ENCODE results near the gene MB. TPM values are rescaled to one million over a fixed set of nuclear protein-coding genes. Genes with fewer than 3 reads are reported as not detected.

MB gene
- total and polyA plus RNA-seq, 4 donors, result 2.8 to 24.7 TPM; not detected in 2

GRCh38 chr22:35605851-35606481, 11.2 kb downstream of the MB start:
- Histone ChIP-seq H3K4me1 (ENCODE audit: control insufficient read depth in 1 of 2, insufficient read depth in 2 of 2, low read length in 2 of 2) (no peaks in the 10 kb centered on the region), H3K9me3 (ENCODE audit: control insufficient read depth, low read length) (no peaks in the 10 kb centered on the region), H3K36me3 (ENCODE audit: control insufficient read depth in 1 of 2, insufficient read depth in 2 of 2, low read length in 1 of 2) (no peaks in the 10 kb centered on the region), H3K27me3 (ENCODE audit: control insufficient read depth in 1 of 2, insufficient read depth in 2 of 2, low read length in 1 of 2) (no peaks in the 10 kb centered on the region), H3K27ac (ENCODE audit: low read depth in 1 of 2, low read length in 2 of 2) (no peak overlapping the region), H3K4me3 (ENCODE audit: low read length in 2 of 2) (no peak overlapping the region)
- WGBS, 2 donors, result 25 to 27% methylated on average over 13 of the region's 13 CpGs
- no peak for ATAC-seq (ENCODE audit: low FRiP score)
- DNase-seq, result peak; percentile 36 to 65
- intact Hi-C loops (cut with DNase I), result no loop called here

GRCh38 chr22:35605369-35605680, 11.8 kb downstream of the MB start:
- no peak for DNase-seq
- H3K36me3 ChIP-seq (ENCODE audit: control insufficient read depth in 1 of 2, insufficient read depth in 2 of 2, low read length in 1 of 2), result no peaks in the 10 kb centered on the region
- no peak overlapping the region for H3K27ac ChIP-seq (ENCODE audit: low read depth in 1 of 2, low read length in 2 of 2)
- ATAC-seq (ENCODE audit: low FRiP score), result no peak
- H3K4me3 ChIP-seq (ENCODE audit: low read length in 2 of 2), result no peak overlapping the region
- intact Hi-C loops (cut with DNase I), result no loop called here
- H3K27me3 ChIP-seq (ENCODE audit: control insufficient read depth in 1 of 2, insufficient read depth in 2 of 2, low read length in 1 of 2), result no peaks in the 10 kb centered on the region
- H3K9me3 ChIP-seq (ENCODE audit: control insufficient read depth, low read length), result no peaks in the 10 kb centered on the region
- WGBS, 2 donors, result 59 to 64% methylated on average over 2 of the region's 2 CpGs
- H3K4me1 ChIP-seq (ENCODE audit: control insufficient read depth in 1 of 2, insufficient read depth in 2 of 2, low read length in 2 of 2), result no peaks in the 10 kb centered on the region

- Histone ChIP-seq H3K4me3 (ENCODE audit: low read length in 2 of 2) (no peak overlapping the region), H3K4me1 (ENCODE audit: control insufficient read depth in 1 of 2, insufficient read depth in 2 of 2, low read length in 2 of 2) (no peaks in the 10 kb centered on the region), H3K36me3 (ENCODE audit: control insufficient read depth in 1 of 2, insufficient read depth in 2 of 2, low read length in 1 of 2) (no peaks in the 10 kb centered on the region), H3K27me3 (ENCODE audit: control insufficient read depth in 1 of 2, insufficient read depth in 2 of 2, low read length in 1 of 2) (no peaks in the 10 kb centered on the region), H3K9me3 (ENCODE audit: control insufficient read depth, low read length) (no peaks in the 10 kb centered on the region), H3K27ac (ENCODE audit: low read depth in 1 of 2, low read length in 2 of 2) (no peak overlapping the region)
- ATAC-seq (ENCODE audit: low FRiP score) (no peak), DNase-seq (peak in 1 of 2 donors; percentile 23)
- intact Hi-C loops (cut with DNase I), result no loop called here
- 61 to 62% methylated on average over 9 of the region's 9 CpGs for WGBS, 2 donors
Observed at GRCh38 chr22:35604621-35605368, 12.3 kb downstream of the MB start.

- H3K27me3 ChIP-seq (ENCODE audit: control insufficient read depth in 1 of 2, insufficient read depth in 2 of 2, low read length in 1 of 2), result no peaks in the 10 kb centered on the region
- H3K9me3 ChIP-seq (ENCODE audit: control insufficient read depth, low read length), result no peaks in the 10 kb centered on the region
- 73 to 81% methylated on average over 9 of the region's 9 CpGs for WGBS, 2 donors
- no peak overlapping the region for H3K27ac ChIP-seq (ENCODE audit: low read depth in 1 of 2, low read length in 2 of 2)
- intact Hi-C loops (cut with DNase I), result no loop called here
- DNase-seq (peak in 1 of 2 donors; percentile 75), ATAC-seq (ENCODE audit: low FRiP score) (no peak)
- H3K36me3 ChIP-seq (ENCODE audit: control insufficient read depth in 1 of 2, insufficient read depth in 2 of 2, low read length in 1 of 2), result no peaks in the 10 kb centered on the region
- no peaks in the 10 kb centered on the region for H3K4me1 ChIP-seq (ENCODE audit: control insufficient read depth in 1 of 2, insufficient read depth in 2 of 2, low read length in 2 of 2)
- H3K4me3 ChIP-seq (ENCODE audit: low read length in 2 of 2), result no peak overlapping the region
Observed at GRCh38 chr22:35601743-35602615, 15.2 kb downstream of the MB start.

- DNase-seq (no peak), ATAC-seq (ENCODE audit: low FRiP score) (no peak)
- intact Hi-C loops (cut with DNase I), result no loop called here
- Histone ChIP-seq H3K27ac (ENCODE audit: low read depth in 1 of 2, low read length in 2 of 2) (no peak overlapping the region), H3K4me3 (ENCODE audit: low read length in 2 of 2) (no peak overlapping the region), H3K4me1 (ENCODE audit: control insufficient read depth in 1 of 2, insufficient read depth in 2 of 2, low read length in 2 of 2) (no peaks in the 10 kb centered on the region), H3K27me3 (ENCODE audit: control insufficient read depth in 1 of 2, insufficient read depth in 2 of 2, low read length in 1 of 2) (no peaks in the 10 kb centered on the region), H3K36me3 (ENCODE audit: control insufficient read depth in 1 of 2, insufficient read depth in 2 of 2, low read length in 1 of 2) (no peaks in the 10 kb centered on the region), H3K9me3 (ENCODE audit: control insufficient read depth, low read length) (no peaks in the 10 kb centered on the region)
- WGBS, 2 donors, result 96 to 98% methylated on average over 5 of the region's 5 CpGs
Observed at GRCh38 chr22:35601013-35601580, 16.0 kb downstream of the MB start.

GRCh38 chr22:35600476-35600875, 16.7 kb downstream of the MB start:
- DNase-seq (peak in 1 of 2 donors; percentile 72), ATAC-seq (ENCODE audit: low FRiP score) (no peak)
- no peaks in the 10 kb centered on the region for H3K36me3 ChIP-seq (ENCODE audit: control insufficient read depth in 1 of 2, insufficient read depth in 2 of 2, low read length in 1 of 2)

GRCh38 chr22:35599364-35599763, 17.8 kb downstream of the MB start:
- DNase-seq (peak in 1 of 2 donors; percentile 26), ATAC-seq (ENCODE audit: low FRiP score) (no peak)
- Histone ChIP-seq H3K27ac (ENCODE audit: low read depth in 1 of 2, low read length in 2 of 2) (no peak overlapping the region), H3K4me3 (ENCODE audit: low read length in 2 of 2) (no peak overlapping the region), H3K36me3 (ENCODE audit: control insufficient read depth in 1 of 2, insufficient read depth in 2 of 2, low read length in 1 of 2) (no peaks in the 10 kb centered on the region), H3K4me1 (ENCODE audit: control insufficient read depth in 1 of 2, insufficient read depth in 2 of 2, low read length in 2 of 2) (no peaks in the 10 kb centered on the region), H3K27me3 (ENCODE audit: control insufficient read depth in 1 of 2, insufficient read depth in 2 of 2, low read length in 1 of 2) (no peaks in the 10 kb centered on the region), H3K9me3 (ENCODE audit: control insufficient read depth, low read length) (no peaks in the 10 kb centered on the region)
- WGBS, 2 donors, result 91 to 92% methylated on average over 4 of the region's 4 CpGs
- intact Hi-C loops (cut with DNase I), result no loop called here

More at GRCh38 chr22:35600476-35600875, 16.7 kb downstream of the MB start:
- no peak overlapping the region for H3K27ac ChIP-seq (ENCODE audit: low read depth in 1 of 2, low read length in 2 of 2)
- intact Hi-C loops (cut with DNase I), result no loop called here
- H3K4me1 ChIP-seq (ENCODE audit: control insufficient read depth in 1 of 2, insufficient read depth in 2 of 2, low read length in 2 of 2), result no peaks in the 10 kb centered on the region
- WGBS, 2 donors, result 81 to 86% methylated on average over 12 of the region's 12 CpGs
- H3K4me3 ChIP-seq (ENCODE audit: low read length in 2 of 2), result no peak overlapping the region
- H3K27me3 ChIP-seq (ENCODE audit: control insufficient read depth in 1 of 2, insufficient read depth in 2 of 2, low read length in 1 of 2), result no peaks in the 10 kb centered on the region
- H3K9me3 ChIP-seq (ENCODE audit: control insufficient read depth, low read length), result no peaks in the 10 kb centered on the region

- Histone ChIP-seq H3K36me3 (ENCODE audit: control insufficient read depth in 1 of 2, insufficient read depth in 2 of 2, low read length in 1 of 2) (no peaks in the 10 kb centered on the region), H3K27me3 (ENCODE audit: control insufficient read depth in 1 of 2, insufficient read depth in 2 of 2, low read length in 1 of 2) (no peaks in the 10 kb centered on the region), H3K9me3 (ENCODE audit: control insufficient read depth, low read length) (no peaks in the 10 kb centered on the region), H3K4me3 (ENCODE audit: low read length in 2 of 2) (no peak overlapping the region), H3K4me1 (ENCODE audit: control insufficient read depth in 1 of 2, insufficient read depth in 2 of 2, low read length in 2 of 2) (no peaks in the 10 kb centered on the region), H3K27ac (ENCODE audit: low read depth in 1 of 2, low read length in 2 of 2) (no peak overlapping the region)
- intact Hi-C loops (cut with DNase I), result no loop called here
- DNase-seq, result peak in 1 of 2 donors; percentile 22
- 95 to 98% methylated on average over 4 of the region's 4 CpGs for WGBS, 2 donors
- ATAC-seq (ENCODE audit: low FRiP score), result no peak
Observed at GRCh38 chr22:35598396-35598710, 18.8 kb downstream of the MB start.
